Activated naive CD8-positive, alpha-beta T cell treated with anti-CD3 and anti-CD28 coated beads, Interleukin-2, amount 10 ng/mL, durations not matched to agents 7 days and 5 days (primary cell): ENCODE data around the gene CFAP97. TPM values are rescaled to one million over a fixed set of nuclear protein-coding genes. Genes with fewer than 3 reads are reported as not detected.

Experiments used
- ATAC-seq: fragments of 150-1000 bp; cut with Tn5 transposase; one replicate; pipeline ENCODE4 v1.10.0; 2021; ENCODE audit warnings: low read depth, moderate library complexity
- POLR2A ChIA-PET: fragments of 350-600 bp; sonication (Branson Sonifier 250); formaldehyde crosslinking; loops from one replicate; lab custom pipeline; 2021; ENCODE audit warnings: antibody characterized with exemption; lab: Charles Lee
- DNase-seq: peaks from one replicate; pipeline ENCODE4 v3.0.0; 2021
- H3K27ac Mint-ChIP-seq: one replicate; pipeline ENCODE4 v1.8.0; 2022; ENCODE audit warnings: mild to moderate bottlenecking, mixed read lengths
- H3K27me3 Mint-ChIP-seq: one replicate; pipeline ENCODE4 v1.8.0; 2022; ENCODE audit warnings: mild to moderate bottlenecking, moderate library complexity, mixed read lengths
- H3K36me3 Mint-ChIP-seq: one replicate; pipeline ENCODE4 v1.8.0; 2021; ENCODE audit warnings: mild to moderate bottlenecking, mixed read lengths
- H3K4me1 Mint-ChIP-seq: one replicate; pipeline ENCODE4 v1.8.0; 2021; ENCODE audit warnings: mixed read lengths
- H3K4me3 Mint-ChIP-seq: one replicate; pipeline ENCODE4 v1.8.0; 2022; ENCODE audit warnings: mild to moderate bottlenecking, moderate library complexity, mixed read lengths
- H3K9me3 Mint-ChIP-seq: one replicate; pipeline ENCODE4 v1.8.0; 2021; ENCODE audit warnings: mixed read lengths
- total RNA-seq, 2 experiments: library from RNA; stranded (reverse); gene quantifications; one replicate each; pipeline ENCODE4 v1.2.3, GENCODE V29; 2021

Gene CFAP97
- total RNA-seq, 2 experiments from 2014 or later: 30.3 to 30.5 TPM

- POLR2A ChIA-PET: no interaction called here
- no peaks in the 10 kb centered on the region for H3K27me3 Mint-ChIP-seq
- ATAC-seq (no peak), DNase-seq (no peak)
- peaks cover 9% of the 10 kb centered on the region for H3K36me3 Mint-ChIP-seq
- H3K4me3 Mint-ChIP-seq: no peak overlapping the region
- no peaks in the 10 kb centered on the region for H3K4me1 Mint-ChIP-seq
- H3K27ac Mint-ChIP-seq: no peak overlapping the region
- H3K9me3 Mint-ChIP-seq: peaks cover 4% of the 10 kb centered on the region
These were observed 31.5 kb upstream of the CFAP97 start for GRCh38 chr4:185235119-185235842.

GRCh38 chr4:185232370-185232769, 28.6 kb upstream of the CFAP97 start:
- no peak for DNase-seq
- no peaks in the 10 kb centered on the region for H3K27me3 Mint-ChIP-seq
- POLR2A ChIA-PET: no interaction called here
- no peak for ATAC-seq
- no peak overlapping the region for H3K4me3 Mint-ChIP-seq
- H3K9me3 Mint-ChIP-seq: no peaks in the 10 kb centered on the region
- H3K4me1 Mint-ChIP-seq: no peaks in the 10 kb centered on the region
- peaks cover 3% of the 10 kb centered on the region for H3K36me3 Mint-ChIP-seq
- H3K27ac Mint-ChIP-seq: no peak overlapping the region

GRCh38 chr4:185229021-185229818, 25.4 kb upstream of the CFAP97 start:
- H3K27me3 Mint-ChIP-seq: no peaks in the 10 kb centered on the region
- no peaks in the 10 kb centered on the region for H3K36me3 Mint-ChIP-seq
- H3K4me3 Mint-ChIP-seq: no peak overlapping the region
- H3K4me1 Mint-ChIP-seq: no peaks in the 10 kb centered on the region
- H3K9me3 Mint-ChIP-seq: no peaks in the 10 kb centered on the region
- POLR2A ChIA-PET: no interaction called here
- ATAC-seq: no peak
- no peak overlapping the region for H3K27ac Mint-ChIP-seq
- no peak for DNase-seq

- Mint-ChIP-seq H3K9me3 (no peaks in the 10 kb centered on the region), H3K36me3 (peaks cover 1% of the 10 kb centered on the region), H3K4me3 (no peak overlapping the region), H3K27me3 (no peaks in the 10 kb centered on the region), H3K4me1 (no peaks in the 10 kb centered on the region), H3K27ac (no peak overlapping the region)
- DNase-seq (no peak), ATAC-seq (no peak)
- POLR2A ChIA-PET: no interaction called here
These were observed 24.0 kb upstream of the CFAP97 start for GRCh38 chr4:185227713-185228278.

- Mint-ChIP-seq H3K4me3 (no peak overlapping the region), H3K36me3 (peaks cover 6% of the 10 kb centered on the region), H3K4me1 (no peaks in the 10 kb centered on the region), H3K27me3 (no peaks in the 10 kb centered on the region), H3K27ac (no peak overlapping the region), H3K9me3 (no peaks in the 10 kb centered on the region)
- ATAC-seq: no peak
- DNase-seq: no peak
- POLR2A ChIA-PET: no interaction called here
These were observed 23.3 kb upstream of the CFAP97 start for GRCh38 chr4:185227131-185227551.

- H3K36me3 Mint-ChIP-seq: peaks cover 13% of the 10 kb centered on the region
- DNase-seq (no peak), ATAC-seq (no peak)
- no peak overlapping the region for H3K27ac Mint-ChIP-seq
- H3K9me3 Mint-ChIP-seq: peaks cover 2% of the 10 kb centered on the region
- no peaks in the 10 kb centered on the region for H3K27me3 Mint-ChIP-seq
- peaks cover 2% of the 10 kb centered on the region for H3K4me1 Mint-ChIP-seq
- POLR2A ChIA-PET: no interaction called here
- no peak overlapping the region for H3K4me3 Mint-ChIP-seq
These were observed 22.1 kb upstream of the CFAP97 start for GRCh38 chr4:185225940-185226339.

GRCh38 chr4:185224597-185224996, 20.8 kb upstream of the CFAP97 start:
- Mint-ChIP-seq H3K9me3 (peaks cover 2% of the 10 kb centered on the region), H3K4me3 (no peak overlapping the region), H3K4me1 (peaks cover 2% of the 10 kb centered on the region), H3K36me3 (peaks cover 13% of the 10 kb centered on the region), H3K27ac (no peak overlapping the region), H3K27me3 (no peaks in the 10 kb centered on the region)
- ATAC-seq (no peak), DNase-seq (no peak)
- POLR2A ChIA-PET: no interaction called here

- ATAC-seq (no peak), DNase-seq (no peak)
- Mint-ChIP-seq H3K4me1 (peaks cover 3% of the 10 kb centered on the region), H3K4me3 (no peak overlapping the region), H3K36me3 (peaks cover 13% of the 10 kb centered on the region), H3K27me3 (no peaks in the 10 kb centered on the region), H3K9me3 (peaks cover 2% of the 10 kb centered on the region), H3K27ac (no peak overlapping the region)
- POLR2A ChIA-PET: no interaction called here
These were observed 18.8 kb upstream of the CFAP97 start for GRCh38 chr4:185222598-185222997.

- Mint-ChIP-seq H3K27me3 (no peaks in the 10 kb centered on the region), H3K9me3 (peaks cover 2% of the 10 kb centered on the region), H3K36me3 (peaks cover 13% of the 10 kb centered on the region), H3K4me1 (peaks cover 3% of the 10 kb centered on the region), H3K4me3 (no peak overlapping the region), H3K27ac (no peak overlapping the region)
- ATAC-seq (no peak), DNase-seq (no peak)
- POLR2A ChIA-PET: no interaction called here
These were observed 18.1 kb upstream of the CFAP97 start for GRCh38 chr4:185221912-185222311.

- no peak for ATAC-seq
- peaks cover 3% of the 10 kb centered on the region for H3K4me1 Mint-ChIP-seq
- POLR2A ChIA-PET: no interaction called here
- no peaks in the 10 kb centered on the region for H3K27me3 Mint-ChIP-seq
- H3K4me3 Mint-ChIP-seq: no peak overlapping the region
- peaks cover 2% of the 10 kb centered on the region for H3K9me3 Mint-ChIP-seq
- H3K36me3 Mint-ChIP-seq: peaks cover 13% of the 10 kb centered on the region
- no peak for DNase-seq
- H3K27ac Mint-ChIP-seq: no peak overlapping the region
These were observed 17.7 kb upstream of the CFAP97 start for GRCh38 chr4:185221491-185221890.

GRCh38 chr4:185219551-185220344, 15.9 kb upstream of the CFAP97 start:
- POLR2A ChIA-PET: no interaction called here
- Mint-ChIP-seq H3K36me3 (peaks cover 13% of the 10 kb centered on the region), H3K27ac (no peak overlapping the region), H3K4me1 (peaks cover 3% of the 10 kb centered on the region), H3K27me3 (no peaks in the 10 kb centered on the region), H3K9me3 (peaks cover 2% of the 10 kb centered on the region), H3K4me3 (no peak overlapping the region)
- DNase-seq: no peak
- no peak for ATAC-seq

GRCh38 chr4:185218312-185218711, 14.5 kb upstream of the CFAP97 start:
- no peaks in the 10 kb centered on the region for H3K27me3 Mint-ChIP-seq
- peaks cover 3% of the 10 kb centered on the region for H3K4me1 Mint-ChIP-seq
- H3K27ac Mint-ChIP-seq: no peak overlapping the region
- DNase-seq: no peak
- POLR2A ChIA-PET: no interaction called here
- peaks cover 16% of the 10 kb centered on the region for H3K36me3 Mint-ChIP-seq
- H3K9me3 Mint-ChIP-seq: peaks cover 2% of the 10 kb centered on the region
- ATAC-seq: no peak
- no peak overlapping the region for H3K4me3 Mint-ChIP-seq

GRCh38 chr4:185217408-185217975, 13.7 kb upstream of the CFAP97 start:
- Mint-ChIP-seq H3K36me3 (peaks cover 13% of the 10 kb centered on the region), H3K4me1 (peaks cover 4% of the 10 kb centered on the region), H3K9me3 (peaks cover 2% of the 10 kb centered on the region), H3K4me3 (no peak overlapping the region), H3K27me3 (no peaks in the 10 kb centered on the region), H3K27ac (no peak overlapping the region)
- POLR2A ChIA-PET: no interaction called here
- no peak for DNase-seq
- no peak for ATAC-seq
